Loucy (cell line): ENCODE measurements around the gene PCSK2.

Experiments used
- H2AFZ ChIP-seq: fragments of 200-600 bp; sonication (generic); 2 replicates; pipeline ENCODE4 v1.6.0; 2016; ENCODE audit warnings: antibody characterized with exemption, mild to moderate bottlenecking, low read length, moderate library complexity
- H3F3A ChIP-seq: fragments of 200-600 bp; 2 replicates; pipeline ENCODE4 v1.6.0; 2016; ENCODE audit warnings: antibody characterized with exemption, low read depth, mild to moderate bottlenecking
- H3K27me3 ChIP-seq: fragments of 200-600 bp; sonication (generic); 2 replicates; pipeline ENCODE4 v1.6.1; 2014; ENCODE audit warnings: low read length, mild to moderate bottlenecking; ENCODE audit not compliant: insufficient read depth, poor library complexity, severe bottlenecking
- H3K36me3 ChIP-seq: fragments of 200-600 bp; sonication (generic); 2 replicates; pipeline ENCODE4 v1.6.1; 2016; ENCODE audit warnings: low read length; ENCODE audit not compliant: insufficient read depth
- H3K4me1 ChIP-seq: fragments of 200-600 bp; sonication (generic); 2 replicates; pipeline ENCODE4 v1.5.1; 2014; ENCODE audit warnings: low read length, mild to moderate bottlenecking; ENCODE audit not compliant: insufficient read depth, poor library complexity, severe bottlenecking
- H3K4me2 ChIP-seq: fragments of 200-600 bp; sonication (generic); 2 replicates; pipeline ENCODE4 v1.6.0; 2014; ENCODE audit warnings: antibody characterized with exemption, low read length, low read depth, mild to moderate bottlenecking; ENCODE audit not compliant: poor library complexity, severe bottlenecking
- H3K4me3 ChIP-seq: fragments of 200-600 bp; sonication (generic); 2 replicates; pipeline ENCODE4 v1.5.1; 2014; ENCODE audit warnings: low read length, mild to moderate bottlenecking, mixed read lengths; ENCODE audit not compliant: poor library complexity, severe bottlenecking
- H3K79me2 ChIP-seq: fragments of 200-600 bp; sonication (generic); 2 replicates; pipeline ENCODE4 v1.6.1; 2014; ENCODE audit warnings: low read length; ENCODE audit not compliant: insufficient read depth
- H3K9ac ChIP-seq: fragments of 200-600 bp; sonication (generic); 2 replicates; pipeline ENCODE4 v1.6.0; 2014; ENCODE audit warnings: mild to moderate bottlenecking, low read depth, low read length, moderate library complexity; ENCODE audit not compliant: poor library complexity, severe bottlenecking
- H3K9me2 ChIP-seq: fragments of 200-600 bp; sonication (generic); replicated peaks from 2 replicates; pipeline ENCODE4 v1.6.1; 2016; ENCODE audit warnings: low read depth, low read length, mixed read lengths
- H3K9me3 ChIP-seq: fragments of 200-600 bp; sonication (generic); 2 replicates; pipeline ENCODE4 v1.6.1; 2014; ENCODE audit warnings: mild to moderate bottlenecking, antibody characterized with exemption, low read length, low read depth; ENCODE audit not compliant: insufficient read depth
- H4K20me1 ChIP-seq: fragments of 200-600 bp; sonication (generic); 2 replicates; pipeline ENCODE4 v1.6.0; 2014; ENCODE audit warnings: antibody characterized with exemption, low read length, mild to moderate bottlenecking; ENCODE audit not compliant: insufficient read depth, poor library complexity, severe bottlenecking
- CTCF ChIP-seq: fragments of 200-600 bp; sonication (generic); conservative IDR thresholded peaks from 2 replicates; pipeline ENCODE4 v1.5.1; 2014; ENCODE audit warnings: mild to moderate bottlenecking, antibody characterized with exemption, low read length
- EZH2phosphoT487 ChIP-seq: fragments of 200-600 bp; IDR thresholded peaks from 2 replicates; pipeline ENCODE4 v1.6.1; 2018; ENCODE audit warnings: antibody characterized with exemption, mild to moderate bottlenecking, moderate library complexity, borderline replicate concordance

Gene PCSK2

GRCh38 chr20:17519606-17520285, 292.9 kb downstream of the PCSK2 start:
- no peak overlapping the region for H3K9ac ChIP-seq
- H3K9me3 ChIP-seq, result no peaks in the 10 kb centered on the region
- no peak overlapping the region for H3K4me2 ChIP-seq
- H3K4me1 ChIP-seq, result peaks cover 5% of the 10 kb centered on the region
- H4K20me1 ChIP-seq, result no peaks in the 10 kb centered on the region
- H3F3A ChIP-seq, result no peaks in the 10 kb centered on the region
- H3K36me3 ChIP-seq, result no peaks in the 10 kb centered on the region
- no peaks in the 10 kb centered on the region for H3K9me2 ChIP-seq
- H3K4me3 ChIP-seq, result no peak overlapping the region
- no peaks in the 10 kb centered on the region for H3K27me3 ChIP-seq
- H2AFZ ChIP-seq, result no peak overlapping the region
- H3K79me2 ChIP-seq, result no peaks in the 10 kb centered on the region
- TF ChIP-seq EZH2phosphoT487 (no peak), CTCF (no peak)

DNA sequence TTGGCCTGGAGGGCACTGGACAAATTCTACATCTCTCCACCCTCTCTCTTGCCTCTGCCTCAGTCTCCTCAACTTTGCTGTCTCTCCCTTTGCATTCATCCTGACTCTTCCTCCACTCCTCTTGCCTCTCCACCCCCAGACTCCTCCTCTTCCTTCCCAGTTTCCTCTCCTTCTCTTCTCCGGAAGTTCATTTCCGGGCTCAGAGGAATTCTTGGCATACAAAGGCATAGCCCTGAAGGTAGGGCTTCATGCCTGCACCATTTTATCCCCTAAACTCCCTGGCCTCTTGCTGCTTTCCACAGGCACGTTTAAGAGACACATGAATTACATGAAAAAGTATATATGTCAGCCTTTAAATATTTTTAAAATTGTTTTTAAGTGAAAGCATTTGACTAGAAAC, 293.7 kb downstream of the PCSK2 start:
- H3K4me1 ChIP-seq, result peaks cover 5% of the 10 kb centered on the region
- no peaks in the 10 kb centered on the region for H3K79me2 ChIP-seq
- H3K9me3 ChIP-seq, result no peaks in the 10 kb centered on the region
- no peaks in the 10 kb centered on the region for H3K27me3 ChIP-seq
- no peaks in the 10 kb centered on the region for H4K20me1 ChIP-seq
- H3K9ac ChIP-seq, result no peak overlapping the region
- TF ChIP-seq EZH2phosphoT487, result no peak
- TF ChIP-seq CTCF, result no peak
- H3F3A ChIP-seq, result no peaks in the 10 kb centered on the region
- no peak overlapping the region for H3K4me3 ChIP-seq
- H3K9me2 ChIP-seq, result no peaks in the 10 kb centered on the region
- H3K4me2 ChIP-seq, result no peak overlapping the region
- no peaks in the 10 kb centered on the region for H3K36me3 ChIP-seq
- no peak overlapping the region for H2AFZ ChIP-seq

DNA sequence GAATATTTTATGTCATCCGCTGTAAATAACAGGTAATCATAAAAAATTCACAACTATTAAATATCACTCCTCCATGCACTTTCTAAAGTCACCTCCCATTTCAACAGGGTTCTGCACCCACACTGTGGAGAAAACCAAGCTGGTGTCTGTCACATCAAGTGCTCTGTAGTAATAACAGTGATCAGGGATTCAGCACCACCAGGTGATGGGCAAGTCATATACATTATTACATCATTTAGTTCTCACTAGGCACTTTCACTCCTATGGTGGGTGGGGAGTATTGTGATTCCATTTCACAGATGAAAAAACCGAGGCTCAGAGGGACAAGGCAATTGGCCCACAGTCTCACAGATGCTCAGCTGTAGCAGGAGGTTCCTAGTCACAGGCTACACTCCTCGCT, 295.7 kb downstream of the PCSK2 start:
- Histone ChIP-seq H3K9ac (no peak overlapping the region), H3K9me3 (no peaks in the 10 kb centered on the region), H4K20me1 (no peaks in the 10 kb centered on the region), H3K79me2 (no peaks in the 10 kb centered on the region), H3F3A (no peaks in the 10 kb centered on the region), H3K9me2 (no peaks in the 10 kb centered on the region), H2AFZ (no peak overlapping the region), H3K4me1 (peaks cover 5% of the 10 kb centered on the region), H3K36me3 (no peaks in the 10 kb centered on the region), H3K27me3 (no peaks in the 10 kb centered on the region), H3K4me2 (no peak overlapping the region), H3K4me3 (no peak overlapping the region)
- no peak for TF ChIP-seq CTCF
- no peak for TF ChIP-seq EZH2phosphoT487
